ENCODE results near the gene DAPP1. TPM values are rescaled to one million over a fixed set of nuclear protein-coding genes. Genes with fewer than 3 reads are reported as not detected.

The DAPP1 gene
- total and polyA plus RNA-seq, 2 experiments from 2014 or later: 0.09 TPM; not detected in 1

GRCh38 chr4:99846891-99847290 is 30.3 kb downstream of the DAPP1 start:
- Histone ChIP-seq H3K27me3 (no peaks in the 10 kb centered on the region), H3K27ac (no peak overlapping the region), H3K4me3 (no peak overlapping the region), H3K36me3 (no peaks in the 10 kb centered on the region), H3K9me3 (ENCODE audit: low read depth) (no peaks in the 10 kb centered on the region), H3K4me1 (ENCODE audit: low read depth) (peaks cover 16% of the 10 kb centered on the region)
- TF ChIP-seq, protein P1, sequence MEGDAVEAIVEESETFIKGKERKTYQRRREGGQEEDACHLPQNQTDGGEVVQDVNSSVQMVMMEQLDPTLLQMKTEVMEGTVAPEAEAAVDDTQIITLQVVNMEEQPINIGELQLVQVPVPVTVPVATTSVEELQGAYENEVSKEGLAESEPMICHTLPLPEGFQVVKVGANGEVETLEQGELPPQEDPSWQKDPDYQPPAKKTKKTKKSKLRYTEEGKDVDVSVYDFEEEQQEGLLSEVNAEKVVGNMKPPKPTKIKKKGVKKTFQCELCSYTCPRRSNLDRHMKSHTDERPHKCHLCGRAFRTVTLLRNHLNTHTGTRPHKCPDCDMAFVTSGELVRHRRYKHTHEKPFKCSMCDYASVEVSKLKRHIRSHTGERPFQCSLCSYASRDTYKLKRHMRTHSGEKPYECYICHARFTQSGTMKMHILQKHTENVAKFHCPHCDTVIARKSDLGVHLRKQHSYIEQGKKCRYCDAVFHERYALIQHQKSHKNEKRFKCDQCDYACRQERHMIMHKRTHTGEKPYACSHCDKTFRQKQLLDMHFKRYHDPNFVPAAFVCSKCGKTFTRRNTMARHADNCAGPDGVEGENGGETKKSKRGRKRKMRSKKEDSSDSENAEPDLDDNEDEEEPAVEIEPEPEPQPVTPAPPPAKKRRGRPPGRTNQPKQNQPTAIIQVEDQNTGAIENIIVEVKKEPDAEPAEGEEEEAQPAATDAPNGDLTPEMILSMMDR (IDR thresholded peaks at IDR 0.05; ENCODE audit: low read depth, low read length): no peak
- no peak for DNase-seq (ENCODE audit: low read depth in 1 of 2, low spot score in 1 of 2)

DNA sequence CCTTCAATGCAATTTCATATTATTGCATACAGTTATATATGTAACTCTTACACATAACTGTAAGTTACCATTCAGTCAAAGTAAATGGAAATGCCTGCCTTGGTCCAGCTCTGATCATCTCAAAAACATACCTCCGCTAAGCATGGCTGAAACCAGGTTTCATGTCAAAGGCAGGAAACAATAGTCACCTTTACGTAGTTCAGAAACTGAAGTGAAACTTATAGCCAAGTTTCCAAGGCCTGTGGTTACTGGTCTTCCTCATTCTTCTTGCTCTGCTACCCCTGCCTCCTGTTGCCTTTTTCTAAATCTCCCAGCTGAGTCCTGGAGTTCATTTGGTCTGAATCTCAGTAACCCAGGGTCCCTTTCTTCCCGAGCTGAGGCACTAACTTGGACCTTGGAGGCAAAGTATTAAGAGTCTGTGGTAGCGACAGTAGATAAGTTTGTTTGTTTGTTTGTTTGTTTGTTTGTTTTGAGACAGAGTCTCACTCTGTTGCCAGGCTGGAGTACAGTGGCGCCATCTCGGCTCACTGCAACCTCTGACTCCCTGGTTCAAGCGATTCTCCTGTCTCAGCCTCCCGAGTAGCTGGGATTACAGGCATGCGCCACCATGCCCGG is 30.8 kb downstream of the DAPP1 start:
- TF ChIP-seq, protein P1 (IDR thresholded peaks at IDR 0.05; ENCODE audit: low read depth, low read length): no peak

GRCh38 chr4:99848591-99849001 is 32.0 kb downstream of the DAPP1 start:
- Histone ChIP-seq H3K4me1 (ENCODE audit: low read depth) (peaks cover 1% of the 10 kb centered on the region), H3K9me3 (ENCODE audit: low read depth) (no peaks in the 10 kb centered on the region), H3K27me3 (no peaks in the 10 kb centered on the region), H3K27ac (no peak overlapping the region), H3K4me3 (no peak overlapping the region), H3K36me3 (no peaks in the 10 kb centered on the region)
- no peak for DNase-seq (ENCODE audit: low read depth in 1 of 2, low spot score in 1 of 2)
- TF ChIP-seq, protein P1 (IDR thresholded peaks at IDR 0.05; ENCODE audit: low read depth, low read length): no peak

More for the DNA sequence above, 30.8 kb downstream of the DAPP1 start:
- no peaks in the 10 kb centered on the region for H3K36me3 ChIP-seq
- DNase-seq (ENCODE audit: low read depth in 1 of 2, low spot score in 1 of 2): no peak
- no peaks in the 10 kb centered on the region for H3K27me3 ChIP-seq
- H3K9me3 ChIP-seq (ENCODE audit: low read depth): no peaks in the 10 kb centered on the region
- H3K4me3 ChIP-seq: no peak overlapping the region
- H3K27ac ChIP-seq: no peak overlapping the region
- H3K4me1 ChIP-seq (ENCODE audit: low read depth): peaks cover 13% of the 10 kb centered on the region

DNA sequence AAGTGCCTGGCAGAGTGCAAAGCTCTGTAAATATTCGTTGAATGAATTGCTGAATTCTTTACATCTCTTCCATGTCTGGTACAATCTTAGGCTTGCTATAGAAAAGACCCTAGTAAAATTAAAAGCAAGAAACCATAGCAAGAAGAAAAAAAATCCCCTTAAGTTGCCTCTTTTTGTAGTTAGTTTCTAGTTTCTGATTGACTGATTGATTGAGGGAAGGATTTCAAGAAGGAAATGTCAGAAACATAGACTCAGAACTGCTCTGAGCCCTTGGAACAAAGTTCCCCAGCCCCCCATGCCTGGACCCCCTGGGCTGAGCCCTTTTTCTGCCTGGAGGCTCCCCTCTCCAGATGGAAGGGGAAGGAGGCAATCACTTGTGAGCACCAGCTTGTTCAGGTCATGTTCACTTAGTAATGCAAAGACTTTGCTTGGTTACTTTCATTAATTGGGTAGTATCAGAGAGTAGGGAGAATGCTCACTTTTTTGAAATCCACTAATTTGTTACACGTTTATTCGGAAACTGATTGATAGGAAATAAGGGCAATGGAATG is 35.6 kb downstream of the DAPP1 start:
- no peaks in the 10 kb centered on the region for H3K4me1 ChIP-seq (ENCODE audit: low read depth)
- no peak overlapping the region for H3K27ac ChIP-seq
- no peaks in the 10 kb centered on the region for H3K27me3 ChIP-seq
- H3K4me3 ChIP-seq: no peak overlapping the region
- no peaks in the 10 kb centered on the region for H3K36me3 ChIP-seq
- no peaks in the 10 kb centered on the region for H3K9me3 ChIP-seq (ENCODE audit: low read depth)
- TF ChIP-seq, protein P1 (IDR thresholded peaks at IDR 0.05; ENCODE audit: low read depth, low read length): no peak
- no peak for DNase-seq (ENCODE audit: low read depth in 1 of 2, low spot score in 1 of 2)

- TF ChIP-seq, protein P1 (IDR thresholded peaks at IDR 0.05; ENCODE audit: low read depth, low read length): no peak
These were observed 36.6 kb downstream of the DAPP1 start for GRCh38 chr4:99853190-99853589.

More at GRCh38 chr4:99853190-99853589, 36.6 kb downstream of the DAPP1 start:
- no peak overlapping the region for H3K27ac ChIP-seq
- H3K9me3 ChIP-seq (ENCODE audit: low read depth): no peaks in the 10 kb centered on the region
- no peaks in the 10 kb centered on the region for H3K27me3 ChIP-seq
- DNase-seq (ENCODE audit: low read depth in 1 of 2, low spot score in 1 of 2): no peak
- no peaks in the 10 kb centered on the region for H3K36me3 ChIP-seq
- H3K4me3 ChIP-seq: no peak overlapping the region
- H3K4me1 ChIP-seq (ENCODE audit: low read depth): no peaks in the 10 kb centered on the region
